OCI-LY7 (cell line): Measurements from ENCODE around the gene FAM241A.

Source experiments
- CTCF ChIP-seq: fragments of 200-600 bp; sonication (generic); conservative IDR thresholded peaks from 2 replicates; pipeline ENCODE4 v1.5.1; 2014; ENCODE audit warnings: mild to moderate bottlenecking, antibody characterized with exemption, low read length, moderate library complexity, mixed read lengths
- EZH2phosphoT487 ChIP-seq: fragments of 200-600 bp; sonication (generic); IDR thresholded peaks from 2 replicates; pipeline ENCODE4 v1.6.1; 2018; ENCODE audit warnings: low read depth, borderline replicate concordance, mild to moderate bottlenecking, mixed run types, antibody characterized with exemption, low read length, moderate library complexity, mixed read lengths

GRCh38 chr4:112142182-112142581, 3.1 kb upstream of the FAM241A start:
- TF ChIP-seq CTCF (no peak), EZH2phosphoT487 (no peak)
